Measurements from ENCODE around the gene KIAA0319L.
"Not testable (repeated sequence)": the region's sequence is repeated elsewhere in the genome, so short reads cannot be mapped to it uniquely, and the experiment has no call there.

KIAA0319L gene

GRCh38 chr1:35557118-35557610 is at the start of gene KIAA0319L:
TSS of gene KIAA0319L (minus strand) at chr1:35557403. CDS start at chr1:35554491, 2,912 bp downstream.
- no peak for DNase-seq

- DNase-seq = no peak
Observed at GRCh38 chr1:35605867-35606182, 48.6 kb upstream of the KIAA0319L start.

GRCh38 chr1:35605071-35605866 is 48.1 kb upstream of the KIAA0319L start:
- no peak for DNase-seq

- no peak for DNase-seq
Observed at GRCh38 chr1:35603941-35604340, 46.7 kb upstream of the KIAA0319L start.

- no peak for DNase-seq
Observed at GRCh38 chr1:35603468-35603867, 46.3 kb upstream of the KIAA0319L start.

- no peak for DNase-seq
Observed at GRCh38 chr1:35600593-35600992, 43.4 kb upstream of the KIAA0319L start.

- no peak for DNase-seq
Observed at GRCh38 chr1:35599411-35599810, 42.2 kb upstream of the KIAA0319L start.

GRCh38 chr1:35598895-35599294 is 41.7 kb upstream of the KIAA0319L start:
- no peak for DNase-seq

- no peak for DNase-seq
Observed at GRCh38 chr1:35597870-35598269, 40.7 kb upstream of the KIAA0319L start.

- DNase-seq = no peak
Observed at GRCh38 chr1:35595684-35596083, 38.5 kb upstream of the KIAA0319L start.

GRCh38 chr1:35594005-35594760 is 37.0 kb upstream of the KIAA0319L start:
- DNase-seq = no peak

- DNase-seq = no peak
Observed at GRCh38 chr1:35592991-35593769, 36.0 kb upstream of the KIAA0319L start.

GRCh38 chr1:35591211-35591610 is 34.0 kb upstream of the KIAA0319L start:
- no peak for DNase-seq

- DNase-seq = no peak
Observed at GRCh38 chr1:35590476-35591040, 33.4 kb upstream of the KIAA0319L start.

GRCh38 chr1:35589516-35590427 is 32.6 kb upstream of the KIAA0319L start:
- DNase-seq = no peak

- DNase-seq = no peak
Observed at GRCh38 chr1:35588197-35588910, 31.2 kb upstream of the KIAA0319L start.

GRCh38 chr1:35587736-35588135 is 30.5 kb upstream of the KIAA0319L start:
- no peak for DNase-seq

- DNase-seq = no peak
Observed at GRCh38 chr1:35586808-35587207, 29.6 kb upstream of the KIAA0319L start.

GRCh38 chr1:35585805-35586204 is 28.6 kb upstream of the KIAA0319L start:
- not testable (repeated sequence) for DNase-seq

GRCh38 chr1:35585281-35585680 is 28.1 kb upstream of the KIAA0319L start:
- no peak for DNase-seq

- DNase-seq = not testable (repeated sequence)
Observed at GRCh38 chr1:35581621-35582020, 24.4 kb upstream of the KIAA0319L start.

Measured in activated CD4-positive, CD25-positive, alpha-beta regulatory T cell treated with anti-CD3 and anti-CD28 coated beads, Interleukin-2, amount 50 U/mL, for 72 hours (primary cell).